Measurements from ENCODE around the gene CTBP2.

CTBP2 gene

GRCh38 chr10:125144693-125145623 lies 15.4 kb downstream of the CTBP2 start:
- peak; percentile 25 for DNase-seq

GRCh38 chr10:125144206-125144605 lies 16.2 kb downstream of the CTBP2 start:
- DNase-seq = no peak

GRCh38 chr10:125142946-125143345 lies 17.4 kb downstream of the CTBP2 start:
- no peak for DNase-seq

GRCh38 chr10:125141860-125142484 lies 18.4 kb downstream of the CTBP2 start:
- no peak for DNase-seq

GRCh38 chr10:125141150-125141859 lies 19.1 kb downstream of the CTBP2 start:
- DNase-seq = no peak

- no peak for DNase-seq
Measured at GRCh38 chr10:125140151-125140550, 20.2 kb downstream of the CTBP2 start.

- DNase-seq = no peak
Measured at GRCh38 chr10:125137601-125138438, 22.5 kb downstream of the CTBP2 start.

- no peak for DNase-seq
Measured at GRCh38 chr10:125136087-125136486, 24.3 kb downstream of the CTBP2 start.

GRCh38 chr10:125135771-125136035 lies 24.7 kb downstream of the CTBP2 start:
- DNase-seq = no peak

- DNase-seq = no peak
Measured at GRCh38 chr10:125134916-125135770, 25.2 kb downstream of the CTBP2 start.

- no peak for DNase-seq
Measured at GRCh38 chr10:125134483-125134848, 25.9 kb downstream of the CTBP2 start.

- DNase-seq = no peak
Measured at GRCh38 chr10:125133696-125134482, 26.5 kb downstream of the CTBP2 start.

GRCh38 chr10:125132344-125132743 lies 28.0 kb downstream of the CTBP2 start:
- no peak for DNase-seq

- DNase-seq = no peak
Measured at GRCh38 chr10:125130916-125131315, 29.4 kb downstream of the CTBP2 start.

- no peak for DNase-seq
Measured at GRCh38 chr10:125130260-125130659, 30.1 kb downstream of the CTBP2 start.

- no peak for DNase-seq
Measured at GRCh38 chr10:125129076-125129458, 31.3 kb downstream of the CTBP2 start.

- no peak for DNase-seq
Measured at GRCh38 chr10:125128397-125129075, 31.8 kb downstream of the CTBP2 start.

- DNase-seq = no peak
Measured at GRCh38 chr10:125127986-125128385, 32.4 kb downstream of the CTBP2 start.

- DNase-seq = no peak
Measured at GRCh38 chr10:125127110-125127509, 33.3 kb downstream of the CTBP2 start.

- no peak for DNase-seq
Measured at GRCh38 chr10:125125951-125126735, 34.2 kb downstream of the CTBP2 start.
